Neural crest cell (in vitro differentiated cells): ENCODE data around the gene SLC50A1. TPM values are rescaled to one million over a fixed set of nuclear protein-coding genes. Genes with fewer than 3 reads are reported as not detected.

ENCODE experiments used
- DNase-seq: peaks from one replicate; pipeline ENCODE4 v3.0.0; 2021; ENCODE audit warnings: low read depth, mixed read lengths, low spot score
- H3K27ac Mint-ChIP-seq: one replicate; pipeline ENCODE4 v1.8.0; 2021; ENCODE audit warnings: mild to moderate bottlenecking, mixed read lengths; ENCODE audit not compliant: unreplicated experiment
- H3K27me3 Mint-ChIP-seq: 2 replicates; pipeline ENCODE4 v1.8.0; 2021; ENCODE audit warnings: low read depth, mild to moderate bottlenecking, mixed read lengths
- H3K36me3 Mint-ChIP-seq: 2 replicates; pipeline ENCODE4 v1.8.0; 2021; ENCODE audit warnings: low read depth, mild to moderate bottlenecking, mixed read lengths
- H3K4me1 Mint-ChIP-seq: 2 replicates; pipeline ENCODE4 v1.8.0; 2021; ENCODE audit warnings: mixed read lengths
- H3K4me3 Mint-ChIP-seq: one replicate; pipeline ENCODE4 v1.8.0; 2021; ENCODE audit warnings: mild to moderate bottlenecking, mixed read lengths
- H3K9me3 Mint-ChIP-seq: 2 replicates; pipeline ENCODE4 v1.8.0; 2021; ENCODE audit warnings: mixed read lengths
- total RNA-seq: library from RNA; stranded (reverse); gene quantifications from 2 replicates; pipeline ENCODE4 v1.2.1, GENCODE V29; 2021
- TF ChIP-seq, protein P1 (sequence below): fragments of 200-600 bp; sonication (generic); conservative IDR thresholded peaks from 2 replicates; pipeline ENCODE4 v1.5.0; 2021; ENCODE audit warnings: antibody characterized with exemption, mild to moderate bottlenecking

SLC50A1 gene
- total RNA-seq, 1 donor from 2014 or later: 23.2 TPM

GRCh38 chr1:155133799-155134281 is 1.8 kb upstream of the SLC50A1 start:
- H3K4me3 Mint-ChIP-seq: peak overlapping the region; percentile 99
- no peak for DNase-seq
- peaks cover 60% of the 10 kb centered on the region for H3K4me1 Mint-ChIP-seq
- no peak overlapping the region for H3K27ac Mint-ChIP-seq
- TF ChIP-seq, protein P1, sequence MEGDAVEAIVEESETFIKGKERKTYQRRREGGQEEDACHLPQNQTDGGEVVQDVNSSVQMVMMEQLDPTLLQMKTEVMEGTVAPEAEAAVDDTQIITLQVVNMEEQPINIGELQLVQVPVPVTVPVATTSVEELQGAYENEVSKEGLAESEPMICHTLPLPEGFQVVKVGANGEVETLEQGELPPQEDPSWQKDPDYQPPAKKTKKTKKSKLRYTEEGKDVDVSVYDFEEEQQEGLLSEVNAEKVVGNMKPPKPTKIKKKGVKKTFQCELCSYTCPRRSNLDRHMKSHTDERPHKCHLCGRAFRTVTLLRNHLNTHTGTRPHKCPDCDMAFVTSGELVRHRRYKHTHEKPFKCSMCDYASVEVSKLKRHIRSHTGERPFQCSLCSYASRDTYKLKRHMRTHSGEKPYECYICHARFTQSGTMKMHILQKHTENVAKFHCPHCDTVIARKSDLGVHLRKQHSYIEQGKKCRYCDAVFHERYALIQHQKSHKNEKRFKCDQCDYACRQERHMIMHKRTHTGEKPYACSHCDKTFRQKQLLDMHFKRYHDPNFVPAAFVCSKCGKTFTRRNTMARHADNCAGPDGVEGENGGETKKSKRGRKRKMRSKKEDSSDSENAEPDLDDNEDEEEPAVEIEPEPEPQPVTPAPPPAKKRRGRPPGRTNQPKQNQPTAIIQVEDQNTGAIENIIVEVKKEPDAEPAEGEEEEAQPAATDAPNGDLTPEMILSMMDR: no peak
- H3K36me3 Mint-ChIP-seq: peaks cover 2% of the 10 kb centered on the region
- H3K9me3 Mint-ChIP-seq: no peaks in the 10 kb centered on the region
- H3K27me3 Mint-ChIP-seq: peaks cover 38% of the 10 kb centered on the region

DNA sequence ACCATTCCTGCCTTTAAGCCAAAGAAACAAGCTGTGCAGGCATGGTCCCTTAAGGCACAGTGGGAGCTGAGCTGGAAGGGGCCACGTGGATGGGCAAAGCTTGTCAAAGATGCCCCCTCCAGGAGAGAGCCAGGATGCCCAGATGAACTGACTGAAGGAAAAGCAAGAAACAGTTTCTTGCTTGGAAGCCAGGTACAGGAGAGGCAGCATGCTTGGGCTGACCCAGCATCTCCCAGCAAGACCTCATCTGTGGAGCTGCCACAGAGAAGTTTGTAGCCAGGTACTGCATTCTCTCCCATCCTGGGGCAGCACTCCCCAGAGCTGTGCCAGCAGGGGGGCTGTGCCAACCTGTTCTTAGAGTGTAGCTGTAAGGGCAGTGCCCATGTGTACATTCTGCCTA is 1.3 kb upstream of the SLC50A1 start:
- H3K4me1 Mint-ChIP-seq: peaks cover 61% of the 10 kb centered on the region

GRCh38 chr1:155134880-155135414 is 705 bp upstream of the SLC50A1 start:
- H3K27ac Mint-ChIP-seq: peak overlapping the region; percentile 99
- peak overlapping the region; percentile 99 for H3K4me3 Mint-ChIP-seq
- H3K36me3 Mint-ChIP-seq: peaks cover 2% of the 10 kb centered on the region
- TF ChIP-seq, protein P1: no peak
- H3K27me3 Mint-ChIP-seq: peaks cover 27% of the 10 kb centered on the region
- no peak for DNase-seq
- H3K4me1 Mint-ChIP-seq: peaks cover 62% of the 10 kb centered on the region
- no peaks in the 10 kb centered on the region for H3K9me3 Mint-ChIP-seq

More for the DNA sequence above, 1.3 kb upstream of the SLC50A1 start:
- TF ChIP-seq, protein P1: no peak
- Mint-ChIP-seq H3K9me3 (no peaks in the 10 kb centered on the region), H3K36me3 (peaks cover 2% of the 10 kb centered on the region), H3K4me3 (peak overlapping the region; percentile 99), H3K27me3 (peaks cover 33% of the 10 kb centered on the region), H3K27ac (no peak overlapping the region)
- DNase-seq: no peak

DNA sequence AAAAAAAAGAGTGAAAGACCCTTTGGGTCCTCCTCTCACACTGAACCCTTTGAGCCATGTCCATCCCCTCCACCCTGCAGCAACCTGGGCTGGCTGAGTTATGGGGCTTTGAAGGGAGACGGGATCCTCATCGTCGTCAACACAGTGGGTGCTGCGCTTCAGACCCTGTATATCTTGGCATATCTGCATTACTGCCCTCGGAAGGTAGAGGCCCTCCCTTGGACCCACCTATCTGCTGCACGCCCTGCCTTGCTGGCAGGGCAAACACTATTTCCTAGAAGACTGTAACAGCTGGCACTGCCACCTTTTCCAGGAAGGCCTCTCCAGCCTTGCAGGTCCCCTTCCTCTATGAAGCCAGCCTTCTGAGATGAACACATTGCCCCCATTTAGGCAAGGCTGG is 1.1 kb downstream of the SLC50A1 start:
- peaks cover 2% of the 10 kb centered on the region for H3K9me3 Mint-ChIP-seq
- H3K27me3 Mint-ChIP-seq: peaks cover 15% of the 10 kb centered on the region
- H3K4me3 Mint-ChIP-seq: peak overlapping the region; percentile 99
- H3K4me1 Mint-ChIP-seq: peaks cover 63% of the 10 kb centered on the region
- TF ChIP-seq, protein P1: no peak
- peak overlapping the region; percentile 93 for H3K27ac Mint-ChIP-seq
- DNase-seq: no peak
- H3K36me3 Mint-ChIP-seq: peaks cover 6% of the 10 kb centered on the region

GRCh38 chr1:155137154-155137949 is 1.7 kb downstream of the SLC50A1 start:
- Mint-ChIP-seq H3K4me3 (peak overlapping the region; percentile 99), H3K9me3 (peaks cover 2% of the 10 kb centered on the region), H3K27me3 (peaks cover 18% of the 10 kb centered on the region), H3K36me3 (peaks cover 6% of the 10 kb centered on the region), H3K27ac (no peak overlapping the region), H3K4me1 (peaks cover 60% of the 10 kb centered on the region)
- TF ChIP-seq, protein P1: no peak
- no peak for DNase-seq
